SK-N-SH (cell line): Measurements from ENCODE around the gene SPO11. TPM values are rescaled to one million over a fixed set of nuclear protein-coding genes. Genes with fewer than 3 reads are reported as not detected.

Source experiments
- CTCF ChIA-PET: fragments of 300-600, 350-600 bp; formaldehyde crosslinking; extraction: SDS; loops from one replicate; lab custom pipeline; 2021; lab: Yijun Ruan, JAX
- POLR2A ChIA-PET: fragments of 350-600 bp; sonication (Branson Sonifier 250); formaldehyde crosslinking; extraction: SDS; loops from one replicate; lab custom pipeline; 2020; ENCODE audit warnings: antibody characterized with exemption, inconsistent platforms; lab: Yijun Ruan, JAX
- DNase-seq: peaks from one replicate; pipeline ENCODE4 v3.0.0; 2012
- H2AFZ ChIP-seq: fragments of 200-600 bp; sonication (generic); 2 replicates; pipeline ENCODE4 v1.8.1; 2016; ENCODE audit warnings: antibody characterized with exemption, mild to moderate bottlenecking, low read depth
- H3F3A ChIP-seq: fragments of 200-600 bp; sonication (generic); replicated peaks from 2 replicates; pipeline ENCODE3; 2016; ENCODE audit warnings: antibody characterized with exemption, mild to moderate bottlenecking; ENCODE audit not compliant: insufficient read depth
- H3K27ac ChIP-seq, 2 experiments: fragments of 200-500 bp in 1 of 2; fragments of 200-600 bp in 1 of 2; sonication (Bioruptor generic) in 1 of 2; sonication (generic), shearing (Covaris generic) in 1 of 2; 2 replicates each; pipeline versions ENCODE4 v1.5.1 to v1.6.1; 2014 to 2016; ENCODE audit warnings: low read depth in 2 of 2, inconsistent platforms in 1 of 2, low read length in 1 of 2, mild to moderate bottlenecking in 1 of 2, mixed read lengths in 1 of 2
- H3K27me3 ChIP-seq: fragments of 200-600 bp; sonication (generic), shearing (Covaris generic); 2 replicates; pipeline ENCODE4 v1.6.1; 2016; ENCODE audit warnings: mixed run types; ENCODE audit not compliant: insufficient read depth
- H3K36me3 ChIP-seq, 2 experiments: fragments of 200-500 bp in 1 of 2; fragments of 200-600 bp in 1 of 2; sonication (Bioruptor generic) in 1 of 2; sonication (generic) in 1 of 2; replicated peaks in 1 of 2; 2 replicates each; pipeline versions ENCODE3 to v1.5.1; 2014 to 2016; ENCODE audit warnings: low read length in 1 of 2, mild to moderate bottlenecking in 1 of 2; ENCODE audit not compliant: insufficient read depth in 2 of 2, control insufficient read depth in 1 of 2
- H3K4me1 ChIP-seq, 2 experiments: fragments of 200-500 bp in 1 of 2; fragments of 200-600 bp in 1 of 2; sonication (Bioruptor generic) in 1 of 2; sonication (generic), shearing (Covaris generic) in 1 of 2; 2 replicates each; pipeline versions ENCODE4 v1.5.1 to v1.6.1; 2014 to 2016; ENCODE audit warnings: low read depth in 1 of 2, low read length in 1 of 2, mixed run types in 1 of 2; ENCODE audit not compliant: insufficient read depth in 2 of 2, control insufficient read depth in 1 of 2
- H3K4me2 ChIP-seq: fragments of 200-600 bp; sonication (generic), shearing (Covaris generic); 2 replicates; pipeline ENCODE4 v1.6.1; 2017; ENCODE audit warnings: mixed run types
- H3K4me3 ChIP-seq, 2 experiments: fragments of 200-500 bp in 1 of 2; fragments of 200-600 bp in 1 of 2; sonication (Bioruptor generic) in 1 of 2; sonication (generic), shearing (Covaris generic) in 1 of 2; 2 replicates each; pipeline versions ENCODE4 v1.5.1 to v1.8.1; 2014 to 2016; ENCODE audit warnings: low read depth in 2 of 2, inconsistent platforms in 1 of 2, low read length in 1 of 2, mild to moderate bottlenecking in 1 of 2, mixed read lengths in 1 of 2, moderate library complexity in 1 of 2
- H3K79me2 ChIP-seq: fragments of 200-600 bp; sonication (generic); 2 replicates; pipeline ENCODE4 v1.8.1; 2017; ENCODE audit warnings: mild to moderate bottlenecking; ENCODE audit not compliant: insufficient read depth
- H3K9ac ChIP-seq: fragments of 200-600 bp; sonication (generic); 2 replicates; pipeline ENCODE4 v1.6.1; 2017; ENCODE audit warnings: mixed run types
- H3K9me2 ChIP-seq: fragments of 200-600 bp; sonication (generic); 2 replicates; pipeline ENCODE4 v1.6.1; 2017; ENCODE audit warnings: mixed run types
- H3K9me3 ChIP-seq: fragments of 200-600 bp; sonication (generic); 2 replicates; pipeline ENCODE4 v1.6.1; 2017; ENCODE audit warnings: mixed run types, mild to moderate bottlenecking, moderate library complexity
- H4K20me1 ChIP-seq: fragments of 200-600 bp; sonication (generic); 2 replicates; pipeline ENCODE4 v1.6.1; 2017; ENCODE audit warnings: mild to moderate bottlenecking, mixed run types; ENCODE audit not compliant: insufficient read depth
- EP300 ChIP-seq, 2 experiments: IDR thresholded peaks; 2 replicates each; pipeline versions ENCODE4 v1.4.0 to v1.6.1; 2012; ENCODE audit warnings: borderline replicate concordance in 1 of 2, low read depth in 1 of 2, low read length in 1 of 2
- FOXJ3 ChIP-seq: sonication (generic); formaldehyde crosslinking; IDR thresholded peaks from 2 replicates; pipeline ENCODE4 v1.5.1; 2020; ENCODE audit warnings: mild to moderate bottlenecking, missing genetic modification reagents
- MEF2A ChIP-seq: IDR thresholded peaks from 2 replicates; pipeline ENCODE4 v1.4.0; 2012; ENCODE audit warnings: low read depth, borderline replicate concordance
- MXI1 ChIP-seq: IDR thresholded peaks from 2 replicates; pipeline ENCODE4 v1.6.1; 2012; ENCODE audit warnings: mild to moderate bottlenecking, low read depth, low read length, improper control_type of control experiment
- RFX5 ChIP-seq: IDR thresholded peaks from 2 replicates; pipeline ENCODE4 v1.6.1; 2012; ENCODE audit warnings: mild to moderate bottlenecking, improper control_type of control experiment, low read length
- RXRA ChIP-seq: IDR thresholded peaks from 2 replicates; pipeline ENCODE4 v1.4.0; 2012; ENCODE audit warnings: low read depth, mild to moderate bottlenecking, borderline replicate concordance
- YY1 ChIP-seq: IDR thresholded peaks from 2 replicates; pipeline ENCODE4 v1.4.0; 2012; ENCODE audit warnings: low read depth, mild to moderate bottlenecking
- WGBS: methylation state at CpG from one replicate; pipeline ENCODE4 v1.1.6; 2017; ENCODE audit warnings: low lambda C conversion rate; 5-methylcytosine and 5-hydroxymethylcytosine counted together
- polyA plus RNA-seq, 3 experiments: library from polyadenylated mRNA; depleted of rRNA; stranded (reverse); fragments of >200 nt; gene quantifications; 2 replicates each; pipeline ENCODE4 v1.2.3, GENCODE V29; 2012
- TF ChIP-seq, protein P1 (sequence below): IDR thresholded peaks from 2 replicates; pipeline ENCODE4 v1.4.0; 2012; ENCODE audit warnings: low read depth, borderline replicate concordance

The SPO11 gene
- polyA plus RNA-seq, 1 of the 3 experiments (the other 2 are of a cell fraction): not detected

DNA sequence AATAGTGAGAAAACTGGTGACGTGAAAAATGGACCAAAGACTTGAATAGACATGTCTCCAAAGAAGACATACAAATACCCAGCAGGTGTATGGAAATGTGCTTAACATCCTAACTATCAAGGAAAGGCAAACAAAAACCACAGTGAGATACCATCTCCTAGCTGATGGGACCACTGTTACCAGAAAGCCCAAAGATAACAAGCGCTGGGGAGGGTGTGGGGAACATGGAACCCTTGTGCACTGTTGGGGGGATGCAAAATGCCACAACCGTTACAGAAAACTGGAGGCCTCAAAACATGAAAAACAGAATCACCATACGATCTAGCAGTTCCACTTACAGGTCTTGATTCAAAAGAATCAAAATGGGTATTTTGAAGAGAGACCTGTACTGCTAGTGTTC, 41.8 kb downstream of the SPO11 start:
- DNase-seq: no peak
- WGBS: 91% methylated on average over 4 of the region's 4 CpGs
- Histone ChIP-seq H3F3A (no peaks in the 10 kb centered on the region), H3K4me1 (no peaks in the 10 kb centered on the region), H3K9me2 (no peaks in the 10 kb centered on the region), H4K20me1 (no peaks in the 10 kb centered on the region), H3K9ac (no peak overlapping the region), H3K4me2 (no peak overlapping the region), H3K4me3 (no peak overlapping the region), H3K36me3 (peaks cover 47 to 88% of the 10 kb centered on the region in 2 experiments), H2AFZ (no peak overlapping the region), H3K27ac (no peak overlapping the region), H3K9me3 (no peaks in the 10 kb centered on the region), H3K27me3 (no peaks in the 10 kb centered on the region), H3K79me2 (no peaks in the 10 kb centered on the region)
- TF ChIP-seq RFX5 (no peak), YY1 (no peak), MEF2A (no peak), EP300 (IDR thresholded peaks at IDR 0.05; ENCODE audit: borderline replicate concordance in 1 of 2, low read depth in 1 of 2, low read length in 1 of 2) (no peak), RXRA (no peak), FOXJ3 (no peak), MXI1 (no peak)
- TF ChIP-seq, protein P1, sequence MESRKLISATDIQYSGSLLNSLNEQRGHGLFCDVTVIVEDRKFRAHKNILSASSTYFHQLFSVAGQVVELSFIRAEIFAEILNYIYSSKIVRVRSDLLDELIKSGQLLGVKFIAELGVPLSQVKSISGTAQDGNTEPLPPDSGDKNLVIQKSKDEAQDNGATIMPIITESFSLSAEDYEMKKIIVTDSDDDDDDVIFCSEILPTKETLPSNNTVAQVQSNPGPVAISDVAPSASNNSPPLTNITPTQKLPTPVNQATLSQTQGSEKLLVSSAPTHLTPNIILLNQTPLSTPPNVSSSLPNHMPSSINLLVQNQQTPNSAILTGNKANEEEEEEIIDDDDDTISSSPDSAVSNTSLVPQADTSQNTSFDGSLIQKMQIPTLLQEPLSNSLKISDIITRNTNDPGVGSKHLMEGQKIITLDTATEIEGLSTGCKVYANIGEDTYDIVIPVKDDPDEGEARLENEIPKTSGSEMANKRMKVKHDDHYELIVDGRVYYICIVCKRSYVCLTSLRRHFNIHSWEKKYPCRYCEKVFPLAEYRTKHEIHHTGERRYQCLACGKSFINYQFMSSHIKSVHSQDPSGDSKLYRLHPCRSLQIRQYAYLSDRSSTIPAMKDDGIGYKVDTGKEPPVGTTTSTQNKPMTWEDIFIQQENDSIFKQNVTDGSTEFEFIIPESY: no peak
- ChIA-PET POLR2A (no interaction called here), CTCF (interaction anchor here (2.1 kb wide), 1 partner anchor 124 kb away, joined by 8 read pairs; no protein-coding TSS in a partner anchor)

DNA sequence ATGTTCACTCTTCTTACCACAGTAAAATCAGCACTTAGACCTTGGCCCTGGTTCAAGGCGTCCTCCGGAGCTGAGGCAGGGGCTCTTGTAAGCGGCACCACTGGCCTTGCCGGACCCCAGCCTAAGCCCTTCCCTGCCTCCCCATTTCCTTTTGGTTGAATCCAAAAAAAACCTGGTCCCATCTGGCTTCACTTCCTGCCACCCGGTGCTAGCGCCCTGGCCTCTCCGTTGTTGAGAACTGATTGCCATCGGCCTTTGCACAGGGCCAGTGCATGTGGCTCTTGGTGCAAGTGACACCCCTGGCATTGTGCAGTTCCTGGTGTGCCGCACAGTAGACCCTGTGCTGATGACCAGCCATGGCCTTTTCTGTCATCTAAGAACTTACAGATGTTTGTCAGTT, 42.6 kb downstream of the SPO11 start:
- H3K27ac ChIP-seq: no peak overlapping the region
- ChIA-PET CTCF (interaction anchor here (1.9 to 2.1 kb wide), 2 partner anchors 10 to 123 kb away, joined by 7 to 8 read pairs; no protein-coding TSS in a partner anchor), POLR2A (no interaction called here)
- no peak overlapping the region for H2AFZ ChIP-seq
- no peaks in the 10 kb centered on the region for H3K79me2 ChIP-seq
- H3K9me2 ChIP-seq: no peaks in the 10 kb centered on the region
- peaks cover 43 to 88% of the 10 kb centered on the region in 2 experiments for H3K36me3 ChIP-seq
- WGBS: 97% methylated on average over 9 of the region's 9 CpGs
- no peak for DNase-seq
- no peaks in the 10 kb centered on the region for H3K9me3 ChIP-seq
- no peaks in the 10 kb centered on the region for H3K4me1 ChIP-seq
- H3K4me2 ChIP-seq: no peak overlapping the region
- no peak overlapping the region for H3K4me3 ChIP-seq
- no peak overlapping the region for H3K9ac ChIP-seq
- H3F3A ChIP-seq: no peaks in the 10 kb centered on the region
- no peaks in the 10 kb centered on the region for H4K20me1 ChIP-seq
- TF ChIP-seq YY1: no peak
- H3K27me3 ChIP-seq: no peaks in the 10 kb centered on the region
